ENCODE data around the gene ST7L. TPM values are rescaled to one million over a fixed set of nuclear protein-coding genes. Genes with fewer than 3 reads are reported as not detected.

Gene ST7L
- total and polyA plus RNA-seq, 9 of the 15 experiments (the other 6 are each of a cell fraction or from before 2014, with no cell fraction given) = 9.0 to 32.5 (median 26.6) TPM

DNA sequence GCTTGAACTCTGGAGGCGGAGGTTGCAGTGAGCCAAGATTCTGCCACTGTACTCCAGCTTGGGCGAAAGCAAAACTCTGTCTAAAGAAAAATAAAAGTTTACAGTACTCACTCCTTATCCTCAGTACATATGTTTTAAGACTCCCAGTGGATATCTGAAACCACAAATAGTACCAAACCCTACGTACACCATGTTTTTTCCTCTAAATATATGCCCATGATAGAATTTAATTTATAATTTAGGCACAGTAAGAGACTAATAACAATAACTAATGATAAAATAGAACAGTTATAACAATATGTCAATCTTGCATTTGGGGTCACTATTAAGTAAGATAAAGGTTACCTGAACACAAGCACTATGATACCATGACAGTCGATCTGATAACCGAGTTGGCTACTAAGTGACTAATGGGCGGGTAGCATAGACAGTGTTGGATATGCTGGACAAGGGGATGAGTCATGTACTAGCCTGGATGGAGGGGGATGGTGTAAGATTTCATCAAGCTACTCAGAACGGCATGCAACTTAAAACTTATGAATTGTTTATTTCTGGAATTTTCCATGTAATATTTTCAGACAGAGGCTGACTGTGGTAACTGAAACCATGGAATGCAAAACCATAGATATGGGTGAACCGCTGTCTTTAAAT lies 43.7 kb downstream of the ST7L start (continued):
- TF ChIP-seq, protein P1, sequence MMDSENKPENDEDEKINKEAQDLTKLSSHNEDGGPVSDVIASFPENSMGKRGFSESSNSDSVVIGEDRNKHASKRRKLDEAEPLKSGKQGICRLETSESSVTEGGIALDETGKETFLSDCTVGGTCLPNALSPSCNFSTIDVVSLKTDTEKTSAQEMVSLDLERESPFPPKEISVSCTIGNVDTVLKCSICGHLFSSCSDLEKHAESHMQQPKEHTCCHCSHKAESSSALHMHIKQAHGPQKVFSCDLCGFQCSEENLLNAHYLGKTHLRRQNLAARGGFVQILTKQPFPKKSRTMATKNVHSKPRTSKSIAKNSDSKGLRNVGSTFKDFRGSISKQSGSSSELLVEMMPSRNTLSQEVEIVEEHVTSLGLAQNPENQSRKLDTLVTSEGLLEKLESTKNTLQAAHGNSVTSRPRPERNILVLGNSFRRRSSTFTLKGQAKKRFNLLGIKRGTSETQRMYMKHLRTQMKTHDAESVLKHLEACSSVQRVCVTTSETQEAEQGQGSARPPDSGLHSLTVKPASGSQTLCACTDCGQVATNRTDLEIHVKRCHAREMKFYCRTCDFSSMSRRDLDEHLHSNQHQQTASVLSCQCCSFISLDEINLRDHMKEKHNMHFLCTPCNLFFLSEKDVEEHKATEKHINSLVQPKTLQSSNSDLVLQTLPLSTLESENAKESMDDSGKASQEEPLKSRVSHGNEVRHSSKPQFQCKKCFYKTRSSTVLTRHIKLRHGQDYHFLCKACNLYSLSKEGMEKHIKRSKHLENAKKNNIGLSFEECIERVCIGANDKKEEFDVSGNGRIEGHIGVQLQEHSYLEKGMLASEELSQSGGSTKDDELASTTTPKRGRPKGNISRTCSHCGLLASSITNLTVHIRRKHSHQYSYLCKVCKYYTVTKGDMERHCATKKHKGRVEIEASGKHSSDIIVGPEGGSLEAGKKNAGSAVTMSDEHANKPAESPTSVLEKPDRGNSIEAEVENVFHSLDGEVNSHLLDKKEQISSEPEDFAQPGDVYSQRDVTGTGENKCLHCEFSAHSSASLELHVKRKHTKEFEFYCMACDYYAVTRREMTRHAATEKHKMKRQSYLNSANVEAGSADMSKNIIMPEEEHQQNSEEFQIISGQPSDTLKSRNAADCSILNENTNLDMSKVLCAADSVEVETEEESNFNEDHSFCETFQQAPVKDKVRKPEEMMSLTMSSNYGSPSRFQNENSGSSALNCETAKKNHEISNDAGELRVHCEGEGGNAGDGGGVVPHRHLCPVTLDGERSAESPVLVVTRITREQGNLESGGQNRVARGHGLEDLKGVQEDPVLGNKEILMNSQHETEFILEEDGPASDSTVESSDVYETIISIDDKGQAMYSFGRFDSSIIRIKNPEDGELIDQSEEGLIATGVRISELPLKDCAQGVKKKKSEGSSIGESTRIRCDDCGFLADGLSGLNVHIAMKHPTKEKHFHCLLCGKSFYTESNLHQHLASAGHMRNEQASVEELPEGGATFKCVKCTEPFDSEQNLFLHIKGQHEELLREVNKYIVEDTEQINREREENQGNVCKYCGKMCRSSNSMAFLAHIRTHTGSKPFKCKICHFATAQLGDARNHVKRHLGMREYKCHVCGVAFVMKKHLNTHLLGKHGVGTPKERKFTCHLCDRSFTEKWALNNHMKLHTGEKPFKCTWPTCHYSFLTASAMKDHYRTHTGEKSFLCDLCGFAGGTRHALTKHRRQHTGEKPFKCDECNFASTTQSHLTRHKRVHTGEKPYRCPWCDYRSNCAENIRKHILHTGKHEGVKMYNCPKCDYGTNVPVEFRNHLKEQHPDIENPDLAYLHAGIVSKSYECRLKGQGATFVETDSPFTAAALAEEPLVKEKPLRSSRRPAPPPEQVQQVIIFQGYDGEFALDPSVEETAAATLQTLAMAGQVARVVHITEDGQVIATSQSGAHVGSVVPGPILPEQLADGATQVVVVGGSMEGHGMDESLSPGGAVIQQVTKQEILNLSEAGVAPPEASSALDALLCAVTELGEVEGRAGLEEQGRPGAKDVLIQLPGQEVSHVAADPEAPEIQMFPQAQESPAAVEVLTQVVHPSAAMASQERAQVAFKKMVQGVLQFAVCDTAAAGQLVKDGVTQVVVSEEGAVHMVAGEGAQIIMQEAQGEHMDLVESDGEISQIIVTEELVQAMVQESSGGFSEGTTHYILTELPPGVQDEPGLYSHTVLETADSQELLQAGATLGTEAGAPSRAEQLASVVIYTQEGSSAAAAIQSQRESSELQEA (IDR thresholded peaks at IDR 0.05; ENCODE audit: low read depth) = no peak
- TF ChIP-seq, protein P2, sequence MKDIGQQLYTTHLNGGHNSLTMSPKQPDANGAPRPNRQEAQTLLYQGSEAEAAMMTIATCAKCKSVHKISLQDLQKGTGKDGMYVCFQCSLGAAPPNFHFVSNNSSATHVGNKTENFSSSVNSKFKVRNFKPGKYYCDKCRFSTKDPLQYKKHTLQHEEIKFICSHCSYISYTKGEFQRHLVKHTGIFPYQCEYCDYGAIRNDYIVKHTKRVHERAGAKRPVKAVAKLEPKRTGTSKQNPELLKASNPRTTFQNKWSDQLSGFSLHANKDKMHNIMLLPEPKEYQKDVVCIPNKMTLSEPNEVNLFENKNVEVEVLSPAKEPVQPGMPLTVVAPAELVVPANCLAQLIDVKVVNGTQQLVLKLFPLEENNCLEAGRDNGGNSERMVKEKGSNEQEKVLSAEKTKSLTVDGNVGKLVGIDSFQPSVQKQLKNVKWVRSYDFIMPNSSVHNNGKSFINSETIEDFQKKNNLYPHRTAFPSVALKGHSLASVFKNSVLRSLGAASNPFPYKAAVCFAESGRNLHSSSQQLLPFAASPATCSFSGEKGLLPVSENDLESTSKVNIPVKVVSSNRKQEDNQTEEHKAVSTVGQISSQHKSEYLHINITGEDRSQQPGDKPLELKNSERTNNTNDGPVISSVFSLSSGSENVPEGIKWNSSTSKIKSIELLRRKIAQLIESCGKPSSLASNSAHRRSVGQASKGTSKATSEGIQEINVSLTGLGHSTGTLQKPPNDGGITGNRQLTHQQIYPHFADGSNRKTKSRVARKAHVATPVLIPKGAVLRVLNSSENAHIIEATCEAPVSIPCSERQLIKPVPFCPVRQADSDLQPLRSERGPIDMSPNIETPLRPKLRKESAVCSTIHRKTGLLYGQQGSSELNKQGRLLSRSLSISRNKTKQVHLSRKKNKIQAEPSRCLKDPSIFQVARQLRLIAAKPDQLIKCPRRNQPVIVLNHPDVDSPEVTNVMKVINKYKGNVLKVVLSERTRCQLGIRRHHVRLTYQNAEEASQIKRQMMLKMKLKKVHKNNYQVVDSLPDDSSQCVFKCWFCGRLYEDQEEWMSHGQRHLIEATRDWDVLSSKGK (CRISPR knock-in tag; IDR thresholded peaks at IDR 0.05) = no peak
- TF ChIP-seq, protein P3, sequence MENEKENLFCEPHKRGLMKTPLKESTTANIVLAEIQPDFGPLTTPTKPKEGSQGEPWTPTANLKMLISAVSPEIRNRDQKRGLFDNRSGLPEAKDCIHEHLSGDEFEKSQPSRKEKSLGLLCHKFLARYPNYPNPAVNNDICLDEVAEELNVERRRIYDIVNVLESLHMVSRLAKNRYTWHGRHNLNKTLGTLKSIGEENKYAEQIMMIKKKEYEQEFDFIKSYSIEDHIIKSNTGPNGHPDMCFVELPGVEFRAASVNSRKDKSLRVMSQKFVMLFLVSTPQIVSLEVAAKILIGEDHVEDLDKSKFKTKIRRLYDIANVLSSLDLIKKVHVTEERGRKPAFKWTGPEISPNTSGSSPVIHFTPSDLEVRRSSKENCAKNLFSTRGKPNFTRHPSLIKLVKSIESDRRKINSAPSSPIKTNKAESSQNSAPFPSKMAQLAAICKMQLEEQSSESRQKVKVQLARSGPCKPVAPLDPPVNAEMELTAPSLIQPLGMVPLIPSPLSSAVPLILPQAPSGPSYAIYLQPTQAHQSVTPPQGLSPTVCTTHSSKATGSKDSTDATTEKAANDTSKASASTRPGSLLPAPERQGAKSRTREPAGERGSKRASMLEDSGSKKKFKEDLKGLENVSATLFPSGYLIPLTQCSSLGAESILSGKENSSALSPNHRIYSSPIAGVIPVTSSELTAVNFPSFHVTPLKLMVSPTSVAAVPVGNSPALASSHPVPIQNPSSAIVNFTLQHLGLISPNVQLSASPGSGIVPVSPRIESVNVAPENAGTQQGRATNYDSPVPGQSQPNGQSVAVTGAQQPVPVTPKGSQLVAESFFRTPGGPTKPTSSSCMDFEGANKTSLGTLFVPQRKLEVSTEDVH (IDR thresholded peaks at IDR 0.05; ENCODE audit: low read depth, partially characterized antibody) = no peak
- TF ChIP-seq KDM2B (CRISPR knock-in tag; IDR thresholded peaks at IDR 0.05) (no peak), ZFP36 (IDR thresholded peaks at IDR 0.05; ENCODE audit: low read depth, low read length, partially characterized antibody) (no peak), PHF8 (IDR thresholded peaks at IDR 0.05; ENCODE audit: borderline replicate concordance, low read length) (no peak), ZNF354B (CRISPR knock-in tag; IDR thresholded peaks at IDR 0.05) (no peak), TARDBP (IDR thresholded peaks at IDR 0.05) (no peak), LARP7 (IDR thresholded peaks at IDR 0.05) (no peak), RAD21 (CRISPR knock-in tag; conservative IDR thresholded peaks at IDR 0.05 in 1 of 2, IDR thresholded peaks at IDR 0.05 in 1 of 2) (no peak), MTA2 (IDR thresholded peaks at IDR 0.05; ENCODE audit: low read depth) (no peak; the same call in 1 of the 2 replicates), SAP30 (IDR thresholded peaks at IDR 0.05; ENCODE audit: borderline replicate concordance, insufficient read depth, low read depth, low read length, poor library complexity, severe bottlenecking) (no peak)

All from K562 (cell line).